ENCODE results near the gene SPATA46.

- TF ChIP-seq FOXM1 (IDR thresholded peaks at IDR 0.05; ENCODE audit: borderline replicate concordance) (no peak), SP1 (IDR thresholded peaks at IDR 0.05) (no peak), L3MBTL2 (conservative IDR thresholded peaks at IDR 0.05) (no peak), FOXA1 (IDR thresholded peaks at IDR 0.05) (no peak), FOXK2 (IDR thresholded peaks at IDR 0.05) (no peak), BHLHE40 (IDR thresholded peaks at IDR 0.05; ENCODE audit: borderline replicate concordance) (no peak), LEF1 (IDR thresholded peaks at IDR 0.05; ENCODE audit: borderline replicate concordance) (no peak), ARNT (IDR thresholded peaks at IDR 0.05) (no peak), CTBP1 (IDR thresholded peaks at IDR 0.05; ENCODE audit: borderline replicate concordance) (no peak), ZNF384 (IDR thresholded peaks at IDR 0.05) (no peak)
Measured at GRCh38 chr1:162404550-162405160, 28.0 kb upstream of the SPATA46 start.
